Ureter (tissue), 1 donor: ENCODE data around the gene DGCR6L. TPM values are rescaled to one million over a fixed set of nuclear protein-coding genes. Genes with fewer than 3 reads are reported as not detected.
"Not testable (repeated sequence)": the region's sequence is repeated elsewhere in the genome, so short reads cannot be mapped to it uniquely, and the experiment has no call there.

Experiments
- DNase-seq: peaks from one replicate; pipeline ENCODE4 v3.0.0-alpha.2; 2020; ENCODE audit warnings: low spot score
- total RNA-seq: library from RNA; stranded (reverse); gene quantifications from one replicate; pipeline ENCODE4 v1.2.4, GENCODE V29; 2023
- donor health status: DM: yes; HTN: yes; CAD: no.

The DGCR6L gene
- total RNA-seq, 1 donor from 2014 or later: 31.4 TPM

DNA sequence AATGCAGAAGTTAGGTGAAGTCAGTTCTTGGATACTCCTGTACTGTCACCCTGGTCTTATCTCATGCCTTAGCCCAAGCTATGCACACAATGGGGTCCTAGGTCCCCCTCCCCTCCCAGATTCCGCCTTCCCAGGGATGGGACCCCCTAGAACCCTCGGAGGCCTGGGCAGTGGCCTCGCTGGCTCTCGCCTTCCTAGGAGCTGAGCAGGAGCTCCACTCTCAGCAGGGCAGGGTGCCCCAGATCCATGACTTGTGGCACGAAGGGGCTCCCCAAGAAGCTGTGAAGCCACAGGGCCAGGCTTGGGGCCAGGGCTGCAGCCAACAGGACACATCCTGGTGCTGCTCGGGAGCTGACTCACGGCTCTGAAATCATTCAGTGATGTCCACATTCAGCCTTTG is 9.7 kb downstream of the DGCR6L start:
- not testable (repeated sequence) for DNase-seq

DNA sequence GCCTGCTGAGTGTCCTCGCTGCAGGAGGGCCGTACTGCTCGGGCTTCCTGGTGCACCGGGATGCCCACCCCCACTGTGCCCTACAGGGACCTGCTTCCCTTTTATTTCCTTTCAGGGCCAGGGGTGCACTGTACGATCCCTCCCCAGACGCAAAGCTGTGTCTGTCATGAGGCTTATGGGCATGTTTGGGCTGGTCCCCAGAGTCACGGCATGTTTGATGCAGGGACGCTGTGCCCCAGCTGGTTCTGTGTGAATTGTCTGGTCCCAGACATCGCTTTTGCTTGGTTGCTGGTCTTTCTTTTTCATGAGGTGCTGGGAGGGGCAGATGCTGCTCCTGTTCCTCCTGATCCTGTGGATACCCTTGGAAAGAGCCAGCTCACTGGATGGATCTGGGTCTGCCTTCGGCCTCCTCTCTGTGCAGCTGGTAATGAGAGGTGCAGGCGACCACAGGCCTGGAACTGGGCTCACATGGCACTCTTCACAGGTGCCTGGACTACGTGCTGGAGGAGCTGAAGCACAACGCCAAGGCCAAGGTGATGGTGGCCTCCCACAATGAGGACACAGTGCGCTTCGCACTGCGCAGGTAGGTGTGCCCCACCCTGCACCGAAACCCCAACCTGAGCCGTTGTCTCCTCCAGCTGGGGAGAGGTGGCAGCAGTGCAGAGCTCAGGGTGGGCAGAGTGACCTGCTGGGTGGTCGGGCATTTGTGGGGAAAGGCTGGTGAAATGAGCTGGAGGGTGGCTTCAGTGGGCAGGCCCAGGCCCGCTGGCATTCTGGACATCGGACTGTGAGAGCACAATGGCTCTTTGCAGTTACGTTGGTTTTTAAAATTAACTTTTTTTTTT is 10.8 kb downstream of the DGCR6L start:
- not testable (repeated sequence) for DNase-seq

DNA sequence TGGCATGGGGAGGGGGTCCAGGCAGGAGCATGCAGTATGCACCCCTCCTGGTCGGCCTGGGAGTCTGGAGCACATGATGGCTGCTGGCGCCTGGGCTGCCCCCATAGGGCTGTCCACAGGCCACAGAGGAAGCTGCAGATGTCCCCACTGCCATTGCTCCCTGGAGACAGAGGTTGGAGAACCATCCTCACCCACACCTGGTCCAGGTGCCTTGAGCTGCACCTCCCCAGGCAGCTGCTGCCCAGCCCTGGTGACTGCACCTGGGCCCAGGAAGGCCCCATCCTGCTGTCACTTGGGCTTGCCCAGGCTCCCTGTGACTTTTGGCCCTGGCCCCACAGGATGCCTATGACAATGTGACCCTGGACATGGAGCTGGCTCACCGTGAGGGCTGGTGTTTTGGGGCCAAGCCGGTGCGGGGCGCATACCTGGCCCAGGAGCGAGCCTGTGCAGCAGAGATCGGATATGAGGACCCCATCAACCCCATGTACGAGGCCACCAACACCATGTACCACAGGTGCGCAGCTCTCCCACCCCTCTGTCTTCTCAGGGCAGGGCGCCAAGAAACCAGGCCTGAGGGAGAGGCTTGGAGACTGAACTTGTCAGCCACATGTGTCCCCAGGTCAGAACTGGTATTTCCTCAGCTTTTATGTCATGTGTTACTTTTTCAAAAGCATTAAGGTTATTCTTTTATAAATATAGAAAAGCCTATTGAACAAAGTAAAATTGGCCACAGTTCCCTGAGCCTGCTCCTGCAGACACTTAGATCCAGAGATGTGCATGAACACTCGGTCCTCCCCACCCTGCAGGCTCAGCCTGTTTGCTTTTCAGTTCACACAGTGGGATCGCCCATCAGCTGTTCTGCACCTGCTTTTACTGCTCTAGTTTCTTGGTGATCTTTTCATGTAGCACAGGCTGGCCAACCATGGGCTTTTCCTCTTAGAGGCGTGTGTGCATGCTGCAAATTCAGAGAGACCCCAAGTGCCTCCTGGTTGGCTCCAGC is 12.1 kb downstream of the DGCR6L start:
- not testable (repeated sequence) for DNase-seq

GRCh38 chr22:20306646-20307447 is 13.0 kb downstream of the DGCR6L start:
- not testable (repeated sequence) for DNase-seq

GRCh38 chr22:20305894-20306645 is 13.8 kb downstream of the DGCR6L start:
- DNase-seq: no peak

GRCh38 chr22:20305230-20305893 is 14.5 kb downstream of the DGCR6L start:
- not testable (repeated sequence) for DNase-seq

DNA sequence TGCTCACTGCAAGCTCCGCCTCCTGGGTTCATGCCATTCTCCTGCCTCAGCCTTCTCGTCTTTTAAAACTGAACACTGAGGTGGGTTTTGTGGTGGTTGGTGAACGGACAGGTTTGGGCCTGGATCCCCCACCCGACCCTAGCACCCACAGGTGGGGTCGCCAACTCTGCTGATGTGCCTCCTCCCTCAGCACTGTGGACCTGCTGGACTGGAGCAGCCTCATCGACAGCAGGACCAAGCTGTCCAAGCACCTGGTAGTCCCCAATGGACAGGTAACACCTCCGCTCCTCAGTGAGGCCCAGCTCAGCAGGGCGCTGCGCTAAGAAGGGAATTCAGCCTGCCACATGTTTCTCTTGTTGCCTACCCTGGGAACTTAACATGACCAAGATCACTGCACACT is 15.2 kb downstream of the DGCR6L start:
- no peak for DNase-seq

DNA sequence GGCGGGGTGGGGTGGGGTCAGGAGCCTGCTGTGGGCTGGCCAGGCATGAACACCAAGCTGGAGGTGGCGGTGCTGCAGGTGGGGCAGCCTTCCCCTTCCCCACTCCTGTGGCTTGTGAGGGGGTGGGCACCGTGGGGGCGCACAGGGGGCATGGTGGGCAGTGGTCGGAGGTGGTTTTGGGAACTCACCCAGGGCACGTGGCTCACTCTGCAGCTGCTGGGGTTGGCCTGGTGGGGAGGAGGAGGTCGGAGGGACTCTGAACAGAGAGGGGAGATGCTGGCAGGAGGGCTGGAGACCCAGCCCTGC is 16.7 kb downstream of the DGCR6L start:
- DNase-seq: not testable (repeated sequence)

DNA sequence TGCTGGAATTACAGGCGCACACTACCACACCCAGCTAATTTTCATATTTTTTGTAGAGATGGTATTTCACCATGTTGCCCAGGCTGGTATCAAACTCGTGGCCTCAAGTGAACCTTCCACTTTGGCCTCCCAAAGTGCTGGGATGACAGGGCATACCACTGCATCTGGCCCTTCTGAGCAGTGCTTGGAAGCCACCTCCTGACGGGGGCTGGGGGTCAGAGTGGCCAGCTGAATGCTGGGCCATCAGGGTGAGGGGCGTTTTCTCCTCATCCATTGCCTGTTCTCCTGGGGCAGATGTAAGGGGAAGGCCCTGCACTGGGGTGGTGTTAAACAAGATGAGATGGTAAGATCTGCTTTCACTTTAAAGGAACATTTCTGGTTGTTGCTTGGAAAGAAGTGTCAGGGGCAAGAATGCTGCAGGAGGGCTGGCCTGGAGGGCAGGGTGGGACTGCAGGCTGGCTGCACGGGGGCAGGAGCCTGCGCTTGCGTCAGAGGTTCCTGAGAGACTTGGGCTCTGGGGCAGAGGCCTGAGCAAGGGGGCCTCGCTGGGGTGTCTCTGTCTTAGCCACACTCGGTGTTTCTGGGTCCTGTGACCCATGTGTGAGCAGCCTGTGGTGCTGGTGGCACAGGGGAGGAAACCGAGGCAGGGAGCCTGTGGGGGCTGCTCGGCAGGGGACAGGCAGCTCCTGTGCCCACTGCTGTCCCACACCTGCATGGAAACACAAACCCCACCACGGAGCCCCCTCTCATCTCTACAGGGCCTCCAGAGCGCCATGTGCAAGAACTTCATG is 17.2 kb downstream of the DGCR6L start:
- DNase-seq: no peak

- DNase-seq: no peak
Measured at GRCh38 chr22:20299746-20300136, 20.1 kb downstream of the DGCR6L start.

- DNase-seq: peak; percentile 84
Measured at GRCh38 chr22:20298803-20299745, 20.8 kb downstream of the DGCR6L start.

DNA sequence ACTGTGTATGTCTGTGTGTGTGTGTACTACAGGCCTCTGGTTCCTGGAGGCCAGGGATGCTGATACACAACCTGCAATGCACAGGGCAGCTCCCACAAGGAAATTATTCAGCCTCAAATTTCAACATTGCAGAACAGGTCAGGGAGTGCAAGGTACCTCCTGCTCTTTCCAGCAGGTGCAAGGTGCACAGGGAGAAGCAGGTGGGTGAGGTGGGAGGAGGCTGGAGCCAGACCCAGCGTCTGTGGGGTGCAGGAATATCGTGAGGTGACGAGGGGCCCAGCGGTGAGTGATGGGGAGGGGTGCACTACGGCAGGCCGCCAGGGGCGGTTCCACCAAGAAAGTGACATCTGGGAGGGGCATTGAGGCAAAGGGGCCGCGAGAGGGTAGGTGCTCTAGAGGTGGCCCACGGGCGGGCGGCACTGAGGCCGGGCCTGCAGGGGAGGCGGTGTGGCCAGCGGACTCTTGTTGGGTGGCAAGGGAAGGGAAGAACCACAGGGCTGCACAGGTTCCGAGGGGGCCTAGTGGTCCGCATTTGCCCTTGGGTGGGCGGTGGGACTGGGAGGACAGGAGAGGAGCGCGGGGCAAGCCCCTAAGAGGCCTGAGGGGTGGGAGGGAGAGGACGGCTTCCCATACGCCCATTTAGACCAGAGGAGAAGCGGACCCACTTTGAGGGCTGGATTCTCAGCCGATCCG is 21.6 kb downstream of the DGCR6L start:
- no peak for DNase-seq

GRCh38 chr22:20297414-20298109 is 22.3 kb downstream of the DGCR6L start:
- no peak for DNase-seq

DNA sequence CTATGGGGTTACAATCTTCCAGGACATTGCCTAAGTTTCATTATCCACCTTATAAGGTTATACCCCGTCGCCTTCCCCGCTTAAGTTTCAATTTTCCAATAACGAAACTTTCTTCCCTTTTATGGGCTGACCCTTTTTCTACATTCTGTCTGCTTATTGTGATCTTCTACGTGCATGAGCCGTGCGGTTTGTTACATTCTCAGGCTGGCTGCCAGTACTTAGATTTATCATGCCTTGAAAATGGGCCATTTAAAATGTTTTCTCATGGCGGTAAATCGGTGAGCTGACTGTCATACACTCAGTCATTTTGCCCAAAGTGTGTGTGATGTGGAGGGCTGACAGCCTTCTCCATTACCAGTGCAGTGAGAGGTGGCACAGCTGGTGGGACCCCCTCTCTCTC is 23.3 kb downstream of the DGCR6L start:
- DNase-seq: no peak

GRCh38 chr22:20295262-20296064 is 24.4 kb downstream of the DGCR6L start:
- no peak for DNase-seq

GRCh38 chr22:20292673-20293232 is 27.1 kb downstream of the DGCR6L start:
- no peak for DNase-seq
